ENCODE results near the gene ZSCAN10.

- TF ChIP-seq POLR2AphosphoS5 (IDR thresholded peaks at IDR 0.05): no peak
- no peak for TF ChIP-seq POLR2A (IDR thresholded peaks at IDR 0.05)
- TF ChIP-seq CTCF (IDR thresholded peaks at IDR 0.05): no peak
Measured at GRCh38 chr16:3070608-3071111, 28.4 kb downstream of the ZSCAN10 start.

All from breast epithelium (tissue), 3 donors.